K562 (cell line): Measurements from ENCODE around the gene CTRL.

ENCODE experiments used
- FOS ChIP-seq: IDR thresholded peaks from 3 replicates; pipeline ENCODE4 v1.6.1; 2011; ENCODE audit not compliant: insufficient read length; ENCODE audit errors: extremely low read depth
- MAX ChIP-seq: sonication (generic); formaldehyde crosslinking; IDR thresholded peaks from 2 replicates; pipeline ENCODE4 v1.9.0; 2022; ENCODE audit warnings: mild to moderate bottlenecking, missing genetic modification reagents
- POLR2A ChIP-seq: fragments of 450-650 bp; conservative IDR thresholded peaks from 2 replicates; pipeline ENCODE4 v1.6.1; 2016
- SMARCE1 ChIP-seq: fragments of 450-650 bp; IDR thresholded peaks from 2 replicates; pipeline ENCODE4 v1.7.1; 2016; ENCODE audit warnings: mild to moderate bottlenecking
- TAF15 ChIP-seq: fragments of 200-400 bp; formaldehyde crosslinking; IDR thresholded peaks from 2 replicates; pipeline ENCODE4 v1.6.1; 2017; ENCODE audit warnings: mild to moderate bottlenecking, low read depth, low read length, moderate library complexity
- TEAD4 ChIP-seq, 2 experiments: sonication (generic) in 1 of 2; formaldehyde crosslinking in 1 of 2; IDR thresholded peaks; 2 replicates each; pipeline versions ENCODE4 v1.6.1 to v1.8.0; 2012 to 2022; ENCODE audit warnings: borderline replicate concordance in 1 of 2, inconsistent platforms in 1 of 2, low read length in 1 of 2, mild to moderate bottlenecking in 1 of 2, missing genetic modification reagents in 1 of 2
- UBTF ChIP-seq, 2 experiments: IDR thresholded peaks; 2 replicates each; pipeline ENCODE4 v1.6.1; 2012; ENCODE audit warnings: improper control_type of control experiment in 2 of 2, low read depth in 2 of 2, low read length in 2 of 2, borderline replicate concordance in 1 of 2
- ZNF146 ChIP-seq: IDR thresholded peaks from one replicate; pipeline ENCODE4 v1.6.1; 2018; ENCODE audit warnings: missing compliant biosample characterization; ENCODE audit not compliant: unreplicated experiment
- ZNF324 ChIP-seq: fragments of 250-450 bp; sonication (Bioruptor Pico); IDR thresholded peaks from 2 replicates; pipeline ENCODE4 v1.4.0; 2020; ENCODE audit warnings: mild to moderate bottlenecking

- TF ChIP-seq MAX (CRISPR knock-in tag) (no peak), SMARCE1 (no peak), POLR2A (no peak), UBTF (IDR thresholded peaks at IDR 0.05; ENCODE audit: borderline replicate concordance in 1 of 2, low read depth in 2 of 2, low read length in 2 of 2) (no peak), ZNF324 (CRISPR knock-in tag) (no peak), TEAD4 (IDR thresholded peaks at IDR 0.05; ENCODE audit: low read length) (no peak), TEAD4 (CRISPR knock-in tag; IDR thresholded peaks at IDR 0.05; ENCODE audit: borderline replicate concordance) (no peak), ZNF146 (CRISPR knock-in tag) (no peak), TAF15 (no peak), FOS (no peak)
Observed at GRCh38 chr16:67930191-67930590, 1.5 kb downstream of the CTRL start.
